Measurements from ENCODE around the gene FGD6. TPM values are rescaled to one million over a fixed set of nuclear protein-coding genes. Genes with fewer than 3 reads are reported as not detected.
A peak's percentile ranks its signal among the peaks of the same experiment; 100 is the strongest.

FGD6 gene
- total RNA-seq, 1 donor from 2014 or later, result 42.1 TPM

GRCh38 chr12:95220726-95221125 is 3.5 kb upstream of the FGD6 start:
- H3K4me1 Mint-ChIP-seq (ENCODE audit: low read depth, unreplicated experiment), result peaks cover 7% of the 10 kb centered on the region
- no peak for TF ChIP-seq CTCF (IDR thresholded peaks at IDR 0.05; ENCODE audit: partially characterized antibody, unreplicated experiment)
- H3K27me3 Mint-ChIP-seq (ENCODE audit: unreplicated experiment), result peaks cover 9% of the 10 kb centered on the region
- no peaks in the 10 kb centered on the region for H3K36me3 Mint-ChIP-seq (ENCODE audit: unreplicated experiment)
- peak overlapping the region; percentile 97 for H3K4me3 Mint-ChIP-seq (ENCODE audit: unreplicated experiment)
- H3K27ac Mint-ChIP-seq (ENCODE audit: unreplicated experiment), result no peak overlapping the region
- no peak for DNase-seq
- peaks cover 14% of the 10 kb centered on the region for H3K9me3 Mint-ChIP-seq (ENCODE audit: unreplicated experiment)

GRCh38 chr12:95220190-95220589 is 2.9 kb upstream of the FGD6 start:
- H3K27me3 Mint-ChIP-seq (ENCODE audit: unreplicated experiment), result peaks cover 9% of the 10 kb centered on the region
- H3K9me3 Mint-ChIP-seq (ENCODE audit: unreplicated experiment), result peaks cover 14% of the 10 kb centered on the region
- peaks cover 9% of the 10 kb centered on the region for H3K4me1 Mint-ChIP-seq (ENCODE audit: low read depth, unreplicated experiment)
- H3K36me3 Mint-ChIP-seq (ENCODE audit: unreplicated experiment), result no peaks in the 10 kb centered on the region
- H3K4me3 Mint-ChIP-seq (ENCODE audit: unreplicated experiment), result peak overlapping the region; percentile 97
- H3K27ac Mint-ChIP-seq (ENCODE audit: unreplicated experiment), result no peak overlapping the region
- DNase-seq, result no peak
- no peak for TF ChIP-seq CTCF (IDR thresholded peaks at IDR 0.05; ENCODE audit: partially characterized antibody, unreplicated experiment)

GRCh38 chr12:95218150-95219133 is 1.2 kb upstream of the FGD6 start:
- no peak for TF ChIP-seq CTCF (IDR thresholded peaks at IDR 0.05; ENCODE audit: partially characterized antibody, unreplicated experiment)
- Mint-ChIP-seq H3K4me1 (ENCODE audit: low read depth, unreplicated experiment) (peaks cover 16% of the 10 kb centered on the region), H3K36me3 (ENCODE audit: unreplicated experiment) (no peaks in the 10 kb centered on the region), H3K27me3 (ENCODE audit: unreplicated experiment) (peaks cover 9% of the 10 kb centered on the region), H3K4me3 (ENCODE audit: unreplicated experiment) (peak overlapping the region; percentile 97), H3K9me3 (ENCODE audit: unreplicated experiment) (peaks cover 14% of the 10 kb centered on the region), H3K27ac (ENCODE audit: unreplicated experiment) (peak overlapping the region; percentile 99)
- DNase-seq, result peak; percentile 30

GRCh38 chr12:95216711-95217376 is 423 bp downstream of the FGD6 start:
- Mint-ChIP-seq H3K4me3 (ENCODE audit: unreplicated experiment) (peak overlapping the region; percentile 91), H3K27ac (ENCODE audit: unreplicated experiment) (peak overlapping the region; percentile 92), H3K27me3 (ENCODE audit: unreplicated experiment) (peaks cover 9% of the 10 kb centered on the region), H3K36me3 (ENCODE audit: unreplicated experiment) (no peaks in the 10 kb centered on the region), H3K4me1 (ENCODE audit: low read depth, unreplicated experiment) (peaks cover 18% of the 10 kb centered on the region), H3K9me3 (ENCODE audit: unreplicated experiment) (peaks cover 14% of the 10 kb centered on the region)
- DNase-seq, result peak; percentile 46
- no peak for TF ChIP-seq CTCF (IDR thresholded peaks at IDR 0.05; ENCODE audit: partially characterized antibody, unreplicated experiment)

Data from glutamatergic neuron (in vitro differentiated cells).